Endothelial cell of umbilical vein (primary cell): ENCODE measurements around the gene ZBTB48. TPM values are rescaled to one million over a fixed set of nuclear protein-coding genes. Genes with fewer than 3 reads are reported as not detected.
"Not testable (repeated sequence)": the region's sequence is repeated elsewhere in the genome, so short reads cannot be mapped to it uniquely, and the experiment has no call there.

Source experiments
- BruUV-seq: library from RNA; stranded (reverse); fragments of 400-500 nt; replicated peaks from 2 replicates; lab custom pipeline; 2021; lab: Mats Ljungman, UMichigan
- CTCF ChIA-PET: fragments of 300-600, 350-600 bp; sonication (Branson Sonifier 250); formaldehyde crosslinking; loops from one replicate; lab custom pipeline; 2021; ENCODE audit warnings: antibody characterized with exemption, inconsistent platforms; lab: Charles Lee
- POLR2A ChIA-PET: fragments of 300-600, 350-600 bp; sonication (Branson Sonifier 250); formaldehyde crosslinking; loops from one replicate; lab custom pipeline; 2021; ENCODE audit warnings: antibody characterized with exemption, inconsistent platforms; lab: Charles Lee
- DNase-seq: peaks from one replicate; pipeline ENCODE4 v3.0.0-alpha.2; 2011; ENCODE audit warnings: low read depth, low spot score
- FAIRE-seq: peaks from 2 replicates; lab custom pipeline; 2011; peaks lifted over from hg19 to GRCh38; lab: Jason Lieb, UNC
- H2AFZ ChIP-seq: 2 replicates; pipeline ENCODE4 v1.6.0; 2012; ENCODE audit warnings: low read depth, low read length, control low read depth, inconsistent platforms
- H3K27ac ChIP-seq: 2 replicates; pipeline ENCODE4 v1.5.1; 2011; ENCODE audit warnings: low read depth, mild to moderate bottlenecking, control low read depth, low read length, moderate library complexity; ENCODE audit not compliant: insufficient read depth
- H3K27me3 ChIP-seq, 2 experiments: 2 replicates each; pipeline versions ENCODE4 v1.6.0 to v1.6.1; 2011; ENCODE audit warnings: low read length in 2 of 2, mixed read lengths in 1 of 2; ENCODE audit not compliant: control insufficient read depth in 2 of 2, insufficient read depth in 2 of 2
- H3K36me3 ChIP-seq, 2 experiments: 2 replicates in 1 of 2; 3 replicates in 1 of 2; pipeline ENCODE4 v1.5.1; 2011; ENCODE audit warnings: low read length in 2 of 2, mild to moderate bottlenecking in 1 of 2, moderate library complexity in 1 of 2; ENCODE audit not compliant: control insufficient read depth in 2 of 2, insufficient read depth in 2 of 2; ENCODE audit errors: extremely low read depth in 1 of 2
- H3K4me1 ChIP-seq: 3 replicates; pipeline ENCODE4 v1.5.1; 2011; ENCODE audit warnings: mild to moderate bottlenecking, low read length; ENCODE audit not compliant: control insufficient read depth, insufficient read depth; ENCODE audit errors: extremely low read depth
- H3K4me2 ChIP-seq: 2 replicates; pipeline ENCODE4 v1.6.1; 2011; ENCODE audit warnings: low read length, control low read depth, mixed read lengths; ENCODE audit not compliant: insufficient read depth
- H3K4me3 ChIP-seq, 3 experiments: fragments of 200-600 bp in 1 of 3; sonication (generic), shearing (Covaris generic) in 1 of 3; replicated peaks in 1 of 3; 2 replicates each; pipeline ENCODE4 v1.5.1; 2011 to 2016; ENCODE audit warnings: control low read depth in 3 of 3, low read length in 3 of 3, mild to moderate bottlenecking in 2 of 3, inconsistent platforms in 1 of 3, low read depth in 1 of 3, moderate library complexity in 1 of 3; ENCODE audit not compliant: insufficient read depth in 1 of 3
- H3K79me2 ChIP-seq: 2 replicates; pipeline ENCODE4 v1.6.0; 2012; ENCODE audit warnings: low read length, inconsistent platforms; ENCODE audit not compliant: control insufficient read depth, insufficient read depth
- H3K9ac ChIP-seq: replicated peaks from 2 replicates; pipeline ENCODE3; 2011; ENCODE audit warnings: low read length, control low read depth; ENCODE audit not compliant: insufficient read depth; ENCODE audit errors: extremely low read depth
- H3K9me1 ChIP-seq: replicated peaks from 3 replicates; pipeline ENCODE4 v1.6.0; 2011; ENCODE audit warnings: mild to moderate bottlenecking, low read length; ENCODE audit not compliant: control insufficient read depth, insufficient read depth; ENCODE audit errors: extremely low read depth
- H3K9me3 ChIP-seq: replicated peaks from 2 replicates; pipeline ENCODE4 v1.5.1; 2012; ENCODE audit warnings: low read length, inconsistent platforms; ENCODE audit not compliant: control insufficient read depth, insufficient read depth
- H4K20me1 ChIP-seq: replicated peaks from 2 replicates; pipeline ENCODE3; 2011; ENCODE audit warnings: mild to moderate bottlenecking, low read length; ENCODE audit not compliant: control insufficient read depth, insufficient read depth; ENCODE audit errors: extremely low read depth
- CTCF ChIP-seq, 2 donors: IDR thresholded peaks; 1 replicate in 1 of 2; 2 replicates in 1 of 2; pipeline ENCODE4 v1.5.1; 2011; ENCODE audit warnings: low read length in 2 of 2, mild to moderate bottlenecking in 2 of 2, moderate library complexity in 2 of 2, control low read depth in 1 of 2, inconsistent platforms in 1 of 2, low read depth in 1 of 2; ENCODE audit not compliant: insufficient read depth in 1 of 2; ENCODE audit errors: extremely low read depth in 1 of 2
- EZH2 ChIP-seq: IDR thresholded peaks from 2 replicates; pipeline ENCODE4 v1.6.1; 2012; ENCODE audit warnings: borderline replicate concordance, low read depth, mild to moderate bottlenecking, moderate library complexity, low read length, inconsistent platforms; ENCODE audit not compliant: severe bottlenecking
- FOS ChIP-seq: IDR thresholded peaks from 2 replicates; pipeline ENCODE4 v1.6.1; 2011; ENCODE audit warnings: mild to moderate bottlenecking, low read length, moderate library complexity, borderline replicate concordance; ENCODE audit not compliant: insufficient read depth
- GATA2 ChIP-seq: IDR thresholded peaks from 2 replicates; pipeline ENCODE4 v1.7.0; 2011; ENCODE audit warnings: low read depth, mild to moderate bottlenecking, moderate library complexity, mixed read lengths, low read length; ENCODE audit not compliant: insufficient read length, insufficient read depth
- JUN ChIP-seq: IDR thresholded peaks from 2 replicates; pipeline ENCODE4 v1.6.1; 2011; ENCODE audit warnings: borderline replicate concordance, low read depth; ENCODE audit not compliant: insufficient read length, insufficient read depth
- MAX ChIP-seq: IDR thresholded peaks from 2 replicates; pipeline ENCODE4 v1.6.1; 2011; ENCODE audit not compliant: insufficient read depth, insufficient read length
- MYC ChIP-seq: IDR thresholded peaks from one replicate; pipeline ENCODE4 v1.6.1; 2011; ENCODE audit warnings: mild to moderate bottlenecking, low read depth, low read length
- POLR2A ChIP-seq: IDR thresholded peaks from 2 replicates; pipeline ENCODE4 v1.6.1; 2012; ENCODE audit warnings: low read depth, mild to moderate bottlenecking, control low read depth, low read length
- POLR2AphosphoS5 ChIP-seq: IDR thresholded peaks from 2 replicates; pipeline ENCODE4 v1.6.1; 2012; ENCODE audit warnings: low read depth, mild to moderate bottlenecking, control low read depth, low read length, moderate library complexity; ENCODE audit not compliant: insufficient read depth
- dilution Hi-C: fragments of 300-500 bp; cut with MboI; formaldehyde crosslinking; loops from one replicate; pipeline ENCODE4 v1.15.0; 2019; ENCODE audit warnings: low sequenced_read_pairs; ENCODE audit not compliant: extremely low pct_ligation_motif_present
- intact Hi-C: fragments of 100-400 bp; cut with micrococcal nuclease; formaldehyde crosslinking; loops from one replicate; pipeline ENCODE4 v1.10.0; 2022
- polyA plus RNA-seq, 4 experiments: library from polyadenylated mRNA; depleted of rRNA in 3 of 4; stranded (reverse) in 3 of 4; unstranded in 1 of 4; fragments of >200 nt; gene quantifications; 2 replicates each; pipeline versions ENCODE4 v1.2.1 to v1.2.3, GENCODE V29; 2011 to 2012; ENCODE audit warnings: missing spikeins in 1 of 4
- total RNA-seq: library from RNA; stranded (reverse); gene quantifications from 2 replicates; pipeline ENCODE4 v1.2.3, GENCODE V29; 2021

Gene ZBTB48
- total and polyA plus RNA-seq, 2 donors (not counting 3 experiments of a cell fraction or from before 2014, with no cell fraction given) = 20.9 to 25.1 TPM

GRCh38 chr1:6635910-6636760 lies 56.3 kb downstream of the ZBTB48 start:
- no peaks in the 10 kb centered on the region for H3K9me3 ChIP-seq
- peaks cover 6 to 41% of the 10 kb centered on the region in 2 experiments for H3K36me3 ChIP-seq
- H3K4me2 ChIP-seq = no peak overlapping the region
- H3K9ac ChIP-seq = no peak overlapping the region
- no peak overlapping the region for H3K4me3 ChIP-seq
- H3K9me1 ChIP-seq = no peaks in the 10 kb centered on the region
- ChIA-PET POLR2A (no interaction called here), CTCF (interaction anchor here (1.3 to 1.9 kb wide), 2 partner anchors 10 to 82 kb away, joined by 3 to 9 read pairs; partner anchors contain the start of genes NOL9 and TAS1R1)
- TF ChIP-seq FOS (no peak), GATA2 (no peak), POLR2A (no peak), CTCF (IDR thresholded peaks at IDR 0.05; ENCODE audit: extremely low read depth in 1 of 2, insufficient read depth in 1 of 2, low read depth in 1 of 2, low read length in 2 of 2) (no peak), POLR2AphosphoS5 (no peak), JUN (no peak), MAX (no peak), MYC (no peak), EZH2 (no peak)
- H3K27ac ChIP-seq = no peak overlapping the region
- H2AFZ ChIP-seq = no peak overlapping the region
- FAIRE-seq = no peak
- dilution Hi-C loops = no loop called here
- no TSS peak for BruUV-seq
- no peaks in the 10 kb centered on the region for H4K20me1 ChIP-seq
- H3K27me3 ChIP-seq = no peaks in the 10 kb centered on the region
- intact Hi-C loops = no loop called here
- H3K79me2 ChIP-seq = no peaks in the 10 kb centered on the region
- no peaks in the 10 kb centered on the region for H3K4me1 ChIP-seq
- DNase-seq = no peak

GRCh38 chr1:6636778-6637177 lies 57.0 kb downstream of the ZBTB48 start:
- H3K27ac ChIP-seq, DNase-seq, POLR2A ChIA-PET, FAIRE-seq, BruUV-seq, H3K9ac ChIP-seq, H2AFZ ChIP-seq, H4K20me1 ChIP-seq, dilution Hi-C loops, intact Hi-C loops, H3K9me3 ChIP-seq, H3K4me2 ChIP-seq, H3K27me3 ChIP-seq, H3K4me3 ChIP-seq, H3K9me1 ChIP-seq, H3K4me1 ChIP-seq, H3K79me2 ChIP-seq: not testable (repeated sequence)
- CTCF ChIA-PET = interaction anchor here (1.3 to 1.9 kb wide), 2 partner anchors 10 to 82 kb away, joined by 3 to 9 read pairs; partner anchors contain the start of genes NOL9 and TAS1R1
- H3K36me3 ChIP-seq = peaks cover 6 to 41% of the 10 kb centered on the region in 2 experiments
